ENCODE data around the gene PCMTD2. TPM values are rescaled to one million over a fixed set of nuclear protein-coding genes. Genes with fewer than 3 reads are reported as not detected.
"Not testable (repeated sequence)": the region's sequence is repeated elsewhere in the genome, so short reads cannot be mapped to it uniquely, and the experiment has no call there.

PCMTD2 gene
- total RNA-seq, 4 donors from 2014 or later: 36.5 to 54.8 (median 44.5) TPM

GRCh38 chr20:64232794-64233193 lies 22.8 kb upstream of the PCMTD2 start:
- H3K9me3 ChIP-seq: no peaks in the 10 kb centered on the region
- WGBS: 68% methylated on average over 3 of the region's 3 CpGs
- H3K4me3 ChIP-seq: no peak overlapping the region
- no peaks in the 10 kb centered on the region for H3K27me3 ChIP-seq
- no peaks in the 10 kb centered on the region for H3K36me3 ChIP-seq
- TF ChIP-seq EP300 (IDR thresholded peaks at IDR 0.05) (no peak), POLR2A (IDR thresholded peaks at IDR 0.05; ENCODE audit: low read depth) (no peak), POLR2AphosphoS5 (IDR thresholded peaks at IDR 0.05) (no peak), CTCF (IDR thresholded peaks at IDR 0.05) (no peak)
- DNase-seq (ENCODE audit: extremely low spot score): no peak
- H3K27ac ChIP-seq (replicated peaks in 1 of 4): no peak overlapping the region
- intact Hi-C loops (cut with DNase I): no loop called here
- peaks cover 0 to 10% (median 0%) of the 10 kb centered on the region in 4 donors for H3K4me1 ChIP-seq

- peaks cover 0 to 17% (median 0%) of the 10 kb centered on the region in 4 donors for H3K4me1 ChIP-seq
- intact Hi-C loops (cut with DNase I): no loop called here
- no peaks in the 10 kb centered on the region for H3K36me3 ChIP-seq
- no peaks in the 10 kb centered on the region for H3K9me3 ChIP-seq
- no peak overlapping the region for H3K27ac ChIP-seq (replicated peaks in 1 of 4)
- no peak overlapping the region for H3K4me3 ChIP-seq
- no peaks in the 10 kb centered on the region for H3K27me3 ChIP-seq
- WGBS: 91% methylated on average over 5 of the region's 5 CpGs
- no peak for DNase-seq (ENCODE audit: extremely low spot score)
- TF ChIP-seq POLR2A (IDR thresholded peaks at IDR 0.05; ENCODE audit: low read depth) (no peak), POLR2AphosphoS5 (IDR thresholded peaks at IDR 0.05) (no peak), EP300 (IDR thresholded peaks at IDR 0.05) (no peak), CTCF (IDR thresholded peaks at IDR 0.05) (no peak)
These were observed 21.8 kb upstream of the PCMTD2 start for GRCh38 chr20:64233725-64234124.

GRCh38 chr20:64234291-64234791 lies 21.2 kb upstream of the PCMTD2 start:
- WGBS: 90% methylated on average over 7 of the region's 11 CpGs
- Histone ChIP-seq H3K4me1 (peaks cover 0 to 17% (median 0%) of the 10 kb centered on the region in 4 donors), H3K27ac (replicated peaks in 1 of 4) (no peak overlapping the region), H3K36me3 (no peaks in the 10 kb centered on the region), H3K27me3 (no peaks in the 10 kb centered on the region), H3K4me3 (no peak overlapping the region), H3K9me3 (no peaks in the 10 kb centered on the region)
- DNase-seq (ENCODE audit: extremely low spot score): no peak
- intact Hi-C loops (cut with DNase I): no loop called here
- TF ChIP-seq CTCF (IDR thresholded peaks at IDR 0.05): no peak
- no peak for TF ChIP-seq POLR2A (IDR thresholded peaks at IDR 0.05; ENCODE audit: low read depth)
- no peak for TF ChIP-seq POLR2AphosphoS5 (IDR thresholded peaks at IDR 0.05)
- no peak for TF ChIP-seq EP300 (IDR thresholded peaks at IDR 0.05)

GRCh38 chr20:64234921-64235565 lies 20.5 kb upstream of the PCMTD2 start:
- H3K4me1 ChIP-seq: peaks cover 0 to 17% (median 0%) of the 10 kb centered on the region in 4 donors
- H3K9me3 ChIP-seq; H3K27me3 ChIP-seq; DNase-seq (ENCODE audit: extremely low spot score); H3K4me3 ChIP-seq; H3K36me3 ChIP-seq; H3K27ac ChIP-seq (replicated peaks in 1 of 4); intact Hi-C loops (cut with DNase I): not testable (repeated sequence)
- 93% methylated on average over 11 of the region's 17 CpGs for WGBS

- Histone ChIP-seq H3K4me3 (no peak overlapping the region), H3K9me3 (no peaks in the 10 kb centered on the region), H3K36me3 (no peaks in the 10 kb centered on the region), H3K27me3 (no peaks in the 10 kb centered on the region), H3K4me1 (peaks cover 0 to 17% (median 0%) of the 10 kb centered on the region in 4 donors), H3K27ac (replicated peaks in 1 of 4) (no peak overlapping the region)
- intact Hi-C loops (cut with DNase I): no loop called here
- WGBS: 80% methylated on average over 8 of the region's 27 CpGs
- no peak for DNase-seq (ENCODE audit: extremely low spot score)
- TF ChIP-seq POLR2AphosphoS5 (IDR thresholded peaks at IDR 0.05): no peak
- no peak for TF ChIP-seq POLR2A (IDR thresholded peaks at IDR 0.05; ENCODE audit: low read depth)
- no peak for TF ChIP-seq EP300 (IDR thresholded peaks at IDR 0.05)
- no peak for TF ChIP-seq CTCF (IDR thresholded peaks at IDR 0.05)
These were observed 19.1 kb upstream of the PCMTD2 start for GRCh38 chr20:64236137-64237088.
